Mucosa of descending colon (tissue), 3 donors: ENCODE measurements around the gene NTNG1. TPM values are rescaled to one million over a fixed set of nuclear protein-coding genes. Genes with fewer than 3 reads are reported as not detected.

Experiments used
- ATAC-seq: fragments of 200-7000 bp; cut with Tn5 transposase; one replicate; pipeline ENCODE4 v1.9.1; 2020; ENCODE audit warnings: mild to moderate bottlenecking, moderate library complexity
- DNase-seq, 3 donors: peaks; one replicate each; pipeline ENCODE4 v3.0.0-alpha.2; 2020
- H3K36me3 ChIP-seq: fragments of 200-600 bp; one replicate; pipeline ENCODE4 v1.8.0; 2021; ENCODE audit warnings: low read depth, mild to moderate bottlenecking
- H3K4me1 ChIP-seq: fragments of 200-600 bp; one replicate; pipeline ENCODE4 v1.8.0; 2021; ENCODE audit warnings: low read depth, mild to moderate bottlenecking
- H3K4me3 ChIP-seq: fragments of 200-600 bp; one replicate; pipeline ENCODE4 v1.8.0; 2021; ENCODE audit warnings: mild to moderate bottlenecking
- H3K9me3 ChIP-seq: fragments of 200-600 bp; one replicate; pipeline ENCODE4 v1.8.0; 2021; ENCODE audit warnings: mild to moderate bottlenecking
- CTCF ChIP-seq: fragments of 200-600 bp; IDR thresholded peaks from one replicate; pipeline ENCODE4 v1.8.0; 2022; ENCODE audit warnings: antibody characterized with exemption, mild to moderate bottlenecking
- intact Hi-C, 2 donors: fragments of 100-400 bp; cut with DNase I in 1 of 2; cut with micrococcal nuclease in 1 of 2; formaldehyde crosslinking; loops; one replicate each; pipeline versions ENCODE4 v1.11.0 to v1.11.1; 2022; cut with DNase I, micrococcal nuclease
- total RNA-seq, 3 donors: library from RNA; stranded (reverse); fragmentation: NEBNext Ultra II Directional in 2 of 3; extraction: Animal tissue kit (Norgen Biotek cat#: 25700) in 2 of 3; gene quantifications; one replicate each; pipeline versions ENCODE4 v1.2.1 to v1.2.4, GENCODE V29; 2021 to 2023
- donor health status: DM: no; HTN: no; CAD: no; lungs with moderate emphysema.
- donor health status: DM: no; HTN: no; CAD: no.
- donor health status: DM: no; HTN: yes; CAD: no.

The NTNG1 gene
- total RNA-seq, 3 donors from 2014 or later: 0.23 to 2.5 (median 1.3) TPM

- Histone ChIP-seq H3K9me3 (no peaks in the 10 kb centered on the region), H3K36me3 (no peaks in the 10 kb centered on the region), H3K4me1 (no peaks in the 10 kb centered on the region), H3K4me3 (no peak overlapping the region)
- TF ChIP-seq CTCF: no peak
- no peak for DNase-seq
- no peak for ATAC-seq
- intact Hi-C loops: no loop called here
Measured at GRCh38 chr1:107405236-107405635, 264.4 kb downstream of the NTNG1 start.

GRCh38 chr1:107407011-107407410 lies 266.2 kb downstream of the NTNG1 start:
- no peak overlapping the region for H3K4me3 ChIP-seq
- DNase-seq (no peak), ATAC-seq (no peak)
- no peaks in the 10 kb centered on the region for H3K4me1 ChIP-seq
- no peak for TF ChIP-seq CTCF
- intact Hi-C loops: no loop called here
- H3K36me3 ChIP-seq: no peaks in the 10 kb centered on the region
- H3K9me3 ChIP-seq: no peaks in the 10 kb centered on the region

GRCh38 chr1:107413546-107413945 lies 272.7 kb downstream of the NTNG1 start:
- no peaks in the 10 kb centered on the region for H3K36me3 ChIP-seq
- no peaks in the 10 kb centered on the region for H3K9me3 ChIP-seq
- DNase-seq (no peak), ATAC-seq (no peak)
- TF ChIP-seq CTCF: no peak
- no peaks in the 10 kb centered on the region for H3K4me1 ChIP-seq
- intact Hi-C loops: no loop called here
- H3K4me3 ChIP-seq: no peak overlapping the region

- DNase-seq (no peak), ATAC-seq (no peak)
- TF ChIP-seq CTCF: no peak
- H3K9me3 ChIP-seq: no peaks in the 10 kb centered on the region
- H3K4me3 ChIP-seq: no peak overlapping the region
- no peaks in the 10 kb centered on the region for H3K4me1 ChIP-seq
- intact Hi-C loops: no loop called here
- H3K36me3 ChIP-seq: no peaks in the 10 kb centered on the region
Measured at GRCh38 chr1:107413951-107414350, 273.1 kb downstream of the NTNG1 start.

GRCh38 chr1:107414550-107414949 lies 273.7 kb downstream of the NTNG1 start:
- no peak for ATAC-seq
- Histone ChIP-seq H3K4me1 (no peaks in the 10 kb centered on the region), H3K4me3 (no peak overlapping the region), H3K36me3 (no peaks in the 10 kb centered on the region), H3K9me3 (no peaks in the 10 kb centered on the region)
- intact Hi-C loops: no loop called here
- DNase-seq: no peak
- TF ChIP-seq CTCF: no peak

- intact Hi-C loops: no loop called here
- DNase-seq (no peak), ATAC-seq (no peak)
- H3K36me3 ChIP-seq: no peaks in the 10 kb centered on the region
- H3K4me3 ChIP-seq: no peak overlapping the region
- no peaks in the 10 kb centered on the region for H3K9me3 ChIP-seq
- H3K4me1 ChIP-seq: no peaks in the 10 kb centered on the region
- TF ChIP-seq CTCF: no peak
Measured at GRCh38 chr1:107415241-107415640, 274.4 kb downstream of the NTNG1 start.
